ENCODE data around the gene CAPN12. TPM values are rescaled to one million over a fixed set of nuclear protein-coding genes. Genes with fewer than 3 reads are reported as not detected.

CAPN12 gene
- total and polyA plus RNA-seq, 2 experiments from 2014 or later, result 0.11 to 0.21 TPM

DNA sequence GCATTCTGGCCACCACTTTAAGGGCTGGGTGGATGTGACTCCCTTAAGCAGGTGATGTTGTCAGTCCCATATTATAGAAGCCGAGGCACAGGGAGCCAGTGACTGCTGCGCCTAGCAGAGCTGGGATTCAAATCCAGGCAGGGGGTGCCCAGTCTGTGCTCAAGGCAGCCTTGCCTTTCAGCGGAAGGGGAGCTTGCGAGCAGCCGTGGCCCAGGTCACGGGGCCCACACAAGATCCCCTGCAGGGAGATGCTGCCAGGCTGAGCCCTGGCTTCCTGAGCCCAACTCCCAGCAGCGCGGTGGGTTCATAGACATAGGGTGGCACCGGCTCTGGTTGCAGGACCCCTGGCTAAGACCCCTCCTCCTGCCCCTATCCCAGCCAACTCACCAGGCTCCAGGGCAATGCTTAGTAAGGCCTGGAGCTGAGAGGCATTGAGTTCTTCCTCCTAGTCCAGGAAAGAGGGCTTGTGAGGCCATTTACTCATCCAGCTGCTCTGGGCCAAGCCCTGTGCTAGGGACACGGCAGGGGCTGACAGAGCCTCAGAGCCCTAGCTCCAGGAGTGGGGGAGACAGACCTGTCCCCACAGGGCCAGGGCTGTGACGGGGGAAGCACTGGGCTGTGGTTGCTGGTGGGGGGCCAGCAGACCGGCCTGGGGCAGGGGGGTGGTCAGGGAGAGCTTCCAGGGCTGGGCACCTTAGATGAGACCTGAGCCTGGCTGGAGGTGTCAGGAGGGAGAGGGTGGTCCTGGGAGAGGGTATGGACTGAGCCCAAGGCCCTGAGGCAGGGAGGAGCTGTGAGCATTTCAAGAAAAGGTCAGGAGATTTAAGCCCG, 9.6 kb downstream of the CAPN12 start:
- peak; percentile 66 for DNase-seq
- TF ChIP-seq EZH2phosphoT487 (IDR thresholded peaks at IDR 0.05; ENCODE audit: insufficient read depth, low read depth), result no peak
- TF ChIP-seq EZH2 (IDR thresholded peaks at IDR 0.05; ENCODE audit: insufficient read depth, poor library complexity, severe bottlenecking), result no peak
- Histone ChIP-seq H3K4me1 (ENCODE audit: insufficient read depth) (no peaks in the 10 kb centered on the region), H3K9me2 (ENCODE audit: insufficient read depth) (no peaks in the 10 kb centered on the region), H3K9me3 (ENCODE audit: low read depth) (no peaks in the 10 kb centered on the region), H3K27ac (peak overlapping the region; percentile 40), H3K27me3 (replicated peaks; ENCODE audit: insufficient read depth) (no peaks in the 10 kb centered on the region), H3K4me2 (ENCODE audit: unreplicated experiment) (no peak overlapping the region), H4K20me1 (ENCODE audit: insufficient read depth) (no peaks in the 10 kb centered on the region), H3F3A (ENCODE audit: insufficient read depth) (peaks cover 43% of the 10 kb centered on the region), H3K79me2 (ENCODE audit: insufficient read depth) (no peaks in the 10 kb centered on the region), H3K9ac (no peak overlapping the region), H3K36me3 (ENCODE audit: low read depth) (peaks cover 17% of the 10 kb centered on the region; the same call in 1 of the 2 replicates), H2AFZ (no peak overlapping the region), H3K4me3 (no peak overlapping the region)
- in situ Hi-C loops (cut with MboI), result no loop called here
- WGBS, 2 experiments (ENCODE audit: low coverage in 1 of 2, low lambda C conversion rate in 2 of 2, missing lambda C conversion rate in 2 of 2), result 68 to 72% methylated on average over 7 to 13 of the region's 13 CpGs

DNA sequence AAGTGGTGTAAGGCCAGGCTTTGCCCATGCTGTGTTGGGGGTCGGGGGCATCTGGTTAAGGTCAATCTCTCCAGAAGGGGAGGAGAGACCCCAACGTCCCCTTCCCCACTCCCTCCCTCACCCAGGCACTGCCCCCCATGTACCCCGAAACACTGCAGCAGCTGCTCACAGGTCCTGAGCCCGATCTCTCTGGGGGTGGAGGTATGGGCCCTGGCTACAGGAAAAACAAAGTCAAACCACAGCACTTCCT, 10.2 kb downstream of the CAPN12 start:
- H3K79me2 ChIP-seq (ENCODE audit: insufficient read depth), result no peaks in the 10 kb centered on the region
- no peaks in the 10 kb centered on the region for H3K4me1 ChIP-seq (ENCODE audit: insufficient read depth)
- no peak for TF ChIP-seq EZH2phosphoT487 (IDR thresholded peaks at IDR 0.05; ENCODE audit: insufficient read depth, low read depth)
- TF ChIP-seq EZH2 (IDR thresholded peaks at IDR 0.05; ENCODE audit: insufficient read depth, poor library complexity, severe bottlenecking), result no peak
- no peak overlapping the region for H3K4me3 ChIP-seq
- no peak overlapping the region for H3K4me2 ChIP-seq (ENCODE audit: unreplicated experiment)
- H3K9ac ChIP-seq, result no peak overlapping the region
- H3K9me2 ChIP-seq (ENCODE audit: insufficient read depth), result no peaks in the 10 kb centered on the region
- H3K36me3 ChIP-seq (ENCODE audit: low read depth), result peaks cover 17% of the 10 kb centered on the region; the same call in 1 of the 2 replicates
- 72 to 77% methylated on average over 4 of the region's 4 CpGs for WGBS, 2 experiments (ENCODE audit: low coverage in 1 of 2, low lambda C conversion rate in 2 of 2, missing lambda C conversion rate in 2 of 2)
- in situ Hi-C loops (cut with MboI), result no loop called here
- H3K27ac ChIP-seq, result peak overlapping the region; percentile 40
- DNase-seq, result no peak
- H3F3A ChIP-seq (ENCODE audit: insufficient read depth), result peaks cover 43% of the 10 kb centered on the region
- H3K27me3 ChIP-seq (replicated peaks; ENCODE audit: insufficient read depth), result no peaks in the 10 kb centered on the region
- H4K20me1 ChIP-seq (ENCODE audit: insufficient read depth), result no peaks in the 10 kb centered on the region
- no peaks in the 10 kb centered on the region for H3K9me3 ChIP-seq (ENCODE audit: low read depth)
- no peak overlapping the region for H2AFZ ChIP-seq

DNA sequence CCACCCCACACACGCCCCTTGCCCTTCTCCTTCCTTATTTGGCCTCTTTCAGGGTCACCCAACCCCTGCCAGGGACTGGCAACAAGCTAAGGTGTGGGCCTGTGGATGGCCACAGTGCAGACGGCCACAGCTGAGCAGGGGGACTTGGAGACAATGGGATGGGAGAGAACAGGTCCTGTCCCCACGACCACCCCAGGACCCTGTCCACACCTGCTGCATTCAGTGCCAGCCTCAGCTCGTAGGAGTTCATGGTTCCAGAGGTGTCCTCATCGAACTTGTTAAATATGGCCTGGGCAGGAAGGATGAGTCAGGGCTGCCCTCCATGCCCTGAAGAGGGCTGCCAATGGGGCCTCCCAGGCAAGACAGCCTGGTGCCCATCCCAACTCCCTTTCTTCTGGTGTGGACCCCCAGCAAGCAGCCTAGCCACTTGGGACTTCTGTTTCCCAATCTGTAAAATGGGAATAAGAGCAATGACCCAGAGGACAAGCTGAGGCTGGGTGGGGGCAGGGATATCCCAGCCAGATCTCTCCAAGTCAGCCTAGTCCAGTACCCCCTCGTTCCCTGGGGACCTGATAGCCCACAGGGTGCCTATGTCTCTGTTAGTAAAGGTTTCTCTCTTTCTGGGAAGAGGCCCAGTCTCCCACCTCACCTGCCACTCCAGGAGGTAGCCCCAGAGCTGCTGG, 10.6 kb downstream of the CAPN12 start:
- H3K9me3 ChIP-seq (ENCODE audit: low read depth), result no peaks in the 10 kb centered on the region
- H3K79me2 ChIP-seq (ENCODE audit: insufficient read depth), result no peaks in the 10 kb centered on the region
- no peak overlapping the region for H3K4me2 ChIP-seq (ENCODE audit: unreplicated experiment)
- H4K20me1 ChIP-seq (ENCODE audit: insufficient read depth), result no peaks in the 10 kb centered on the region
- no peaks in the 10 kb centered on the region for H3K27me3 ChIP-seq (replicated peaks; ENCODE audit: insufficient read depth)
- H3F3A ChIP-seq (ENCODE audit: insufficient read depth), result peaks cover 43% of the 10 kb centered on the region
- TF ChIP-seq EZH2 (IDR thresholded peaks at IDR 0.05; ENCODE audit: insufficient read depth, poor library complexity, severe bottlenecking), result no peak
- no peak for TF ChIP-seq EZH2phosphoT487 (IDR thresholded peaks at IDR 0.05; ENCODE audit: insufficient read depth, low read depth)
- peaks cover 17% of the 10 kb centered on the region; the same call in 1 of the 2 replicates for H3K36me3 ChIP-seq (ENCODE audit: low read depth)
- WGBS, 2 experiments (ENCODE audit: low coverage in 1 of 2, low lambda C conversion rate in 2 of 2, missing lambda C conversion rate in 2 of 2), result 71 to 78% methylated on average over 6 of the region's 6 CpGs
- H2AFZ ChIP-seq, result no peak overlapping the region
- peak overlapping the region; percentile 40 for H3K27ac ChIP-seq
- H3K4me3 ChIP-seq, result no peak overlapping the region
- H3K4me1 ChIP-seq (ENCODE audit: insufficient read depth), result no peaks in the 10 kb centered on the region
- in situ Hi-C loops (cut with MboI), result no loop called here
- peak; percentile 55 for DNase-seq
- H3K9me2 ChIP-seq (ENCODE audit: insufficient read depth), result no peaks in the 10 kb centered on the region
- no peak overlapping the region for H3K9ac ChIP-seq

DNA sequence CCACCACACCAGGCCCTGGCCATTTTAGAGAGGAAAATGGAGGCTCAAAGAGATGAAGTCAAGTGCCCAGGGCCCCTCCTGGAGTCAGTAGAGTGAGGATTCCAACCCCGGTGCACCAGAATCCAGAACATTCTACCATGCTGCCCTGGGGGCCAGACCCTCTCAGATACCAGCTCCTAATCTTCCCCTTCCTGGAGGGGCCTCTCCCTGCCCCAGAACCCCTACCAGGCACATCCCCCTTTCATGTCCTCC, 11.1 kb downstream of the CAPN12 start:
- Histone ChIP-seq H3K27me3 (replicated peaks; ENCODE audit: insufficient read depth) (no peaks in the 10 kb centered on the region), H3K36me3 (ENCODE audit: low read depth) (peaks cover 17% of the 10 kb centered on the region; the same call in 1 of the 2 replicates), H3K9me3 (ENCODE audit: low read depth) (no peaks in the 10 kb centered on the region), H3K4me3 (no peak overlapping the region), H3K9me2 (ENCODE audit: insufficient read depth) (no peaks in the 10 kb centered on the region), H3F3A (ENCODE audit: insufficient read depth) (peaks cover 43% of the 10 kb centered on the region), H3K79me2 (ENCODE audit: insufficient read depth) (no peaks in the 10 kb centered on the region), H3K4me2 (ENCODE audit: unreplicated experiment) (no peak overlapping the region), H3K4me1 (ENCODE audit: insufficient read depth) (no peaks in the 10 kb centered on the region), H3K27ac (no peak overlapping the region), H4K20me1 (ENCODE audit: insufficient read depth) (no peaks in the 10 kb centered on the region), H2AFZ (no peak overlapping the region), H3K9ac (no peak overlapping the region)
- in situ Hi-C loops (cut with MboI), result no loop called here
- no peak for DNase-seq
- 89 to 100% methylated on average over 1 of the region's 1 CpG for WGBS, 2 experiments (ENCODE audit: low coverage in 1 of 2, low lambda C conversion rate in 2 of 2, missing lambda C conversion rate in 2 of 2)
- no peak for TF ChIP-seq EZH2phosphoT487 (IDR thresholded peaks at IDR 0.05; ENCODE audit: insufficient read depth, low read depth)
- TF ChIP-seq EZH2 (IDR thresholded peaks at IDR 0.05; ENCODE audit: insufficient read depth, poor library complexity, severe bottlenecking), result no peak

Data from GM23248 (cell line).